Measurements from ENCODE around the gene PLA2G2D. TPM values are rescaled to one million over a fixed set of nuclear protein-coding genes. Genes with fewer than 3 reads are reported as not detected.
A peak's percentile ranks its signal among the peaks of the same experiment; 100 is the strongest.

The PLA2G2D gene
- polyA plus RNA-seq, 3 donors, result 0.08 TPM; not detected in 1

DNA sequence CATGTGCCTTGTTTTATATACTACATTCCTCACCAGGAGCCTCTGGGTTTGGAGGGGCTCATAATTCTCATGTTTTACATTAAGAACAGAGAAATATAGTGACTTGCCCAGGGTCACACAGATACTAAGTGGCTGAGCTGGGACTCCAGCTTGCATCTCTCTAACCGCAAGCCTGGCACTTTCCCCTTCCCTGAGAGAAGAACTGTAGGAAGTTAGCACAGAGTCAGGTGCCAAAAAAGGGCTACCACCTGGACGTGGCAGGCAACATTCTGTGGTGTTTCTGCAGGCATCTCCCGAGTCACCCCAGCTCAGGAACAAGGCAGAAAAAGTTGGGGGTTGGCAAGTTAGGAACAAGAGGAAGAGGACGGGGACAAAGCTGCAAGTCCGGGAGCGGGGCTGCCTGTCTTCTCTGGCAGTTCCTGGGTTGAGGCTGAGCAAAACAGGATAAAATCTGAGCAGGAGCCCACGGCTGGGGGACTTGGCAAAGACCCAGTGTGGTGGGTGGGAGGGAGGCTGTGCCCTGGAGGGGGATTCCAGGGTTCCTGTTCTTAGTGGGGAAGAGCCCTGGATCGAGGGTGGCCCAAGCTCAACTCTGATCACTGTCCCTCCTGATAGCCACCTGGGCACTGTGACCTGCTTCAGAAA lies 39.6 kb downstream of the PLA2G2D start:
- Mint-ChIP-seq H3K4me1 (peaks cover 12% of the 10 kb centered on the region), H3K27ac (no peak overlapping the region), H3K36me3 (no peaks in the 10 kb centered on the region), H3K27me3 (ENCODE audit: low read depth in 3 of 3) (peaks cover 27 to 48% (median 37%) of the 10 kb centered on the region in 3 donors), H3K9me3 (peaks cover 0 to 9% (median 0%) of the 10 kb centered on the region in 7 donors), H3K4me3 (peak overlapping the region in 1 of 2 donors; percentile 45)
- 35% methylated on average over 8 of the region's 8 CpGs for WGBS (ENCODE audit: insufficient coverage)
- no peak overlapping the region for H3K27ac ChIP-seq (ENCODE audit: low read depth in 1 of 2, low read length in 2 of 2)
- H3K4me2 ChIP-seq (replicated peaks; ENCODE audit: extremely low read depth, low read length, poor library complexity, severe bottlenecking), result no peak overlapping the region
- no peaks in the 10 kb centered on the region for H3K36me3 ChIP-seq (replicated peaks in 1 of 2; ENCODE audit: control insufficient read depth in 1 of 2, insufficient read depth in 2 of 2, low read length in 2 of 2)
- no peaks in the 10 kb centered on the region for H3K79me2 ChIP-seq (ENCODE audit: insufficient read depth, low read length)
- H3K9ac ChIP-seq (ENCODE audit: insufficient read depth, low read length, poor library complexity, severe bottlenecking), result no peak overlapping the region
- no peaks in the 10 kb centered on the region for H3K9me3 ChIP-seq (replicated peaks in 1 of 2; ENCODE audit: control insufficient read depth in 1 of 2, insufficient read depth in 1 of 2, low read length in 2 of 2)
- no peak for DNase-seq
- no peak overlapping the region for H2AFZ ChIP-seq (ENCODE audit: insufficient read depth, low read depth, low read length, poor library complexity, severe bottlenecking)
- intact Hi-C loops (cut with micrococcal nuclease), result no loop called here
- H3K4me3 ChIP-seq (replicated peaks in 1 of 3; ENCODE audit: low read depth in 2 of 3, low read length in 3 of 3), result no peak overlapping the region
- peaks cover 0 to 19% of the 10 kb centered on the region in 2 donors for H3K27me3 ChIP-seq (ENCODE audit: control insufficient read depth in 2 of 2, insufficient read depth in 2 of 2, low read length in 2 of 2)
- TF ChIP-seq, protein P1, sequence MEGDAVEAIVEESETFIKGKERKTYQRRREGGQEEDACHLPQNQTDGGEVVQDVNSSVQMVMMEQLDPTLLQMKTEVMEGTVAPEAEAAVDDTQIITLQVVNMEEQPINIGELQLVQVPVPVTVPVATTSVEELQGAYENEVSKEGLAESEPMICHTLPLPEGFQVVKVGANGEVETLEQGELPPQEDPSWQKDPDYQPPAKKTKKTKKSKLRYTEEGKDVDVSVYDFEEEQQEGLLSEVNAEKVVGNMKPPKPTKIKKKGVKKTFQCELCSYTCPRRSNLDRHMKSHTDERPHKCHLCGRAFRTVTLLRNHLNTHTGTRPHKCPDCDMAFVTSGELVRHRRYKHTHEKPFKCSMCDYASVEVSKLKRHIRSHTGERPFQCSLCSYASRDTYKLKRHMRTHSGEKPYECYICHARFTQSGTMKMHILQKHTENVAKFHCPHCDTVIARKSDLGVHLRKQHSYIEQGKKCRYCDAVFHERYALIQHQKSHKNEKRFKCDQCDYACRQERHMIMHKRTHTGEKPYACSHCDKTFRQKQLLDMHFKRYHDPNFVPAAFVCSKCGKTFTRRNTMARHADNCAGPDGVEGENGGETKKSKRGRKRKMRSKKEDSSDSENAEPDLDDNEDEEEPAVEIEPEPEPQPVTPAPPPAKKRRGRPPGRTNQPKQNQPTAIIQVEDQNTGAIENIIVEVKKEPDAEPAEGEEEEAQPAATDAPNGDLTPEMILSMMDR (IDR thresholded peaks at IDR 0.05), result no peak
- peaks cover 8 to 13% of the 10 kb centered on the region in 2 donors for H3K4me1 ChIP-seq (ENCODE audit: control insufficient read depth in 1 of 2, insufficient read depth in 2 of 2, low read length in 2 of 2)
- H4K20me1 ChIP-seq (ENCODE audit: insufficient read depth, low read length), result no peaks in the 10 kb centered on the region

- Histone ChIP-seq H3K9ac (ENCODE audit: insufficient read depth, low read length, poor library complexity, severe bottlenecking) (no peak overlapping the region), H3K4me2 (replicated peaks; ENCODE audit: extremely low read depth, low read length, poor library complexity, severe bottlenecking) (no peak overlapping the region), H3K4me1 (ENCODE audit: control insufficient read depth in 1 of 2, insufficient read depth in 2 of 2, low read length in 2 of 2) (peaks cover 8 to 13% of the 10 kb centered on the region in 2 donors), H3K9me3 (replicated peaks in 1 of 2; ENCODE audit: control insufficient read depth in 1 of 2, insufficient read depth in 1 of 2, low read length in 2 of 2) (no peaks in the 10 kb centered on the region), H3K36me3 (replicated peaks in 1 of 2; ENCODE audit: control insufficient read depth in 1 of 2, insufficient read depth in 2 of 2, low read length in 2 of 2) (no peaks in the 10 kb centered on the region), H3K27ac (ENCODE audit: low read depth in 1 of 2, low read length in 2 of 2) (no peak overlapping the region), H3K27me3 (ENCODE audit: control insufficient read depth in 2 of 2, insufficient read depth in 2 of 2, low read length in 2 of 2) (peaks cover 0 to 19% of the 10 kb centered on the region in 2 donors), H3K79me2 (ENCODE audit: insufficient read depth, low read length) (no peaks in the 10 kb centered on the region), H2AFZ (ENCODE audit: insufficient read depth, low read depth, low read length, poor library complexity, severe bottlenecking) (no peak overlapping the region), H4K20me1 (ENCODE audit: insufficient read depth, low read length) (no peaks in the 10 kb centered on the region), H3K4me3 (replicated peaks in 1 of 3; ENCODE audit: low read depth in 2 of 3, low read length in 3 of 3) (no peak overlapping the region)
- WGBS (ENCODE audit: insufficient coverage), result 94% methylated on average over 5 of the region's 5 CpGs
- Mint-ChIP-seq H3K36me3 (no peaks in the 10 kb centered on the region), H3K9me3 (peaks cover 0 to 9% (median 0%) of the 10 kb centered on the region in 7 donors), H3K4me1 (peaks cover 12% of the 10 kb centered on the region), H3K27me3 (ENCODE audit: low read depth in 3 of 3) (peaks cover 27 to 47% (median 39%) of the 10 kb centered on the region in 3 donors), H3K27ac (no peak overlapping the region), H3K4me3 (no peak overlapping the region)
- TF ChIP-seq, protein P1 (IDR thresholded peaks at IDR 0.05), result no peak
- intact Hi-C loops (cut with micrococcal nuclease), result no loop called here
- no peak for DNase-seq
Measured at GRCh38 chr1:20078711-20079110, 40.6 kb downstream of the PLA2G2D start.

Data from CD14-positive monocyte (primary cell).